Measurements from ENCODE around the gene NANOS1. TPM values are rescaled to one million over a fixed set of nuclear protein-coding genes. Genes with fewer than 3 reads are reported as not detected.

Gene NANOS1
- total and polyA plus RNA-seq, 2 experiments from 2014 or later: 3.8 to 6.2 TPM

DNA sequence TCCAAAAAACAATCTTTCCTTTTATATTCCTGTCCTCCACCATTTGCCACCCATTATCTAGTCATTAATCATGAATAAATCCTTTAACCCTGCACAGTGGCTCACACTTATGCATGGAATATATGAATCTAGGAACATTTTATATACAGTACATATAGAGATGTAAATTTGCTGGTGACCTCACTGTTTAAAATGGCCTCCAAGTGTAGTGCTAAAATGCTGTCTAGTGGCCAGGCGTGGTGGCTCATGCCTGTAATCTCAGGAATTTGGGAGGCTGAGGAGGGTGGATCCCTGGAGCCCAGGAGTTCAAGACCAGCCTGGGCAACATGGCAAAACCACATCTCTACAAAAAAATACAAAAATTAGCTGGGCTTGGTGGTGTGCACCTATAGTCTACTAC is 9.6 kb downstream of the NANOS1 start:
- H3K9me3 ChIP-seq (ENCODE audit: low read depth): no peaks in the 10 kb centered on the region
- WGBS (ENCODE audit: low lambda C conversion rate, missing lambda C conversion rate): 78% methylated on average over 1 of the region's 1 CpG
- no peak overlapping the region for H3K4me2 ChIP-seq
- no peak overlapping the region for H3K27ac ChIP-seq
- H3K36me3 ChIP-seq (replicated peaks; ENCODE audit: insufficient read depth, low read depth): peaks cover 19% of the 10 kb centered on the region
- H2AFZ ChIP-seq: no peak overlapping the region
- no peak overlapping the region for H3K4me3 ChIP-seq
- H3K9me2 ChIP-seq (replicated peaks; ENCODE audit: insufficient read depth): no peaks in the 10 kb centered on the region
- peaks cover 55% of the 10 kb centered on the region for H4K20me1 ChIP-seq (ENCODE audit: insufficient read depth, poor library complexity, severe bottlenecking)
- no peaks in the 10 kb centered on the region for H3K27me3 ChIP-seq
- no peaks in the 10 kb centered on the region for H3K4me1 ChIP-seq (ENCODE audit: insufficient read depth)
- H3K79me2 ChIP-seq: peaks cover 53% of the 10 kb centered on the region
- no peak for DNase-seq (ENCODE audit: low spot score)
- TF ChIP-seq, protein P1, sequence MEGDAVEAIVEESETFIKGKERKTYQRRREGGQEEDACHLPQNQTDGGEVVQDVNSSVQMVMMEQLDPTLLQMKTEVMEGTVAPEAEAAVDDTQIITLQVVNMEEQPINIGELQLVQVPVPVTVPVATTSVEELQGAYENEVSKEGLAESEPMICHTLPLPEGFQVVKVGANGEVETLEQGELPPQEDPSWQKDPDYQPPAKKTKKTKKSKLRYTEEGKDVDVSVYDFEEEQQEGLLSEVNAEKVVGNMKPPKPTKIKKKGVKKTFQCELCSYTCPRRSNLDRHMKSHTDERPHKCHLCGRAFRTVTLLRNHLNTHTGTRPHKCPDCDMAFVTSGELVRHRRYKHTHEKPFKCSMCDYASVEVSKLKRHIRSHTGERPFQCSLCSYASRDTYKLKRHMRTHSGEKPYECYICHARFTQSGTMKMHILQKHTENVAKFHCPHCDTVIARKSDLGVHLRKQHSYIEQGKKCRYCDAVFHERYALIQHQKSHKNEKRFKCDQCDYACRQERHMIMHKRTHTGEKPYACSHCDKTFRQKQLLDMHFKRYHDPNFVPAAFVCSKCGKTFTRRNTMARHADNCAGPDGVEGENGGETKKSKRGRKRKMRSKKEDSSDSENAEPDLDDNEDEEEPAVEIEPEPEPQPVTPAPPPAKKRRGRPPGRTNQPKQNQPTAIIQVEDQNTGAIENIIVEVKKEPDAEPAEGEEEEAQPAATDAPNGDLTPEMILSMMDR (IDR thresholded peaks at IDR 0.05; ENCODE audit: poor library complexity): no peak
- TF ChIP-seq EZH2 (IDR thresholded peaks at IDR 0.05; ENCODE audit: borderline replicate concordance): no peak

GRCh38 chr10:119041326-119041725 is 11.8 kb downstream of the NANOS1 start:
- H3K27me3 ChIP-seq: no peaks in the 10 kb centered on the region
- no peaks in the 10 kb centered on the region for H3K9me3 ChIP-seq (ENCODE audit: low read depth)
- no peak overlapping the region for H3K4me3 ChIP-seq
- H3K4me2 ChIP-seq: no peak overlapping the region
- peaks cover 17% of the 10 kb centered on the region for H3K36me3 ChIP-seq (replicated peaks; ENCODE audit: insufficient read depth, low read depth)
- WGBS (ENCODE audit: low lambda C conversion rate, missing lambda C conversion rate): 96% methylated on average over 4 of the region's 4 CpGs
- no peak overlapping the region for H3K27ac ChIP-seq
- TF ChIP-seq, protein P1 (IDR thresholded peaks at IDR 0.05; ENCODE audit: poor library complexity): no peak
- no peak for TF ChIP-seq EZH2 (IDR thresholded peaks at IDR 0.05; ENCODE audit: borderline replicate concordance)
- TF ChIP-seq EZH2phosphoT487 (IDR thresholded peaks at IDR 0.05; ENCODE audit: low read depth, severe bottlenecking, unreplicated experiment): no peak
- H3K4me1 ChIP-seq (ENCODE audit: insufficient read depth): no peaks in the 10 kb centered on the region
- peaks cover 63% of the 10 kb centered on the region for H4K20me1 ChIP-seq (ENCODE audit: insufficient read depth, poor library complexity, severe bottlenecking)
- no peak for DNase-seq (ENCODE audit: low spot score)
- H3K9me2 ChIP-seq (replicated peaks; ENCODE audit: insufficient read depth): no peaks in the 10 kb centered on the region
- H3K79me2 ChIP-seq: peaks cover 70% of the 10 kb centered on the region
- no peak overlapping the region for H2AFZ ChIP-seq

DNA sequence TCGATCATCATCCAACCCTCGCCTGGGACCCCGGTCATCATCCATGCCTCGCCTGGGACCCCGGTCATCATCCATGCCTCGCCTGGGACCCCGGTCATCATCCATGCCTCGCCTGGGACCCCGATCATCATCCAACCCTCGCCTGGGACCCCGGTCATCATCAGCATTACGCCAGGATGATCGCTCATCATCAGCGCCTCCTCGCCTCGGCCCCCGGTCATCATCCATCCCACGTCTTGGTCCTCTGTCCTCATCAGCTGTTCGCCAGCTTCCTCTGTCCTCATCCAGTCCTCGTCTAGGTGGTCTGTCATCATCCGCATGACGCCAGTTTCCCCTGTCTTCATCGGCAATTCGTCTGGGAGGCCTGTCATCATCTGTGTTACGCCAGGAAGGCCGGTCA is 12.7 kb downstream of the NANOS1 start:
- Histone ChIP-seq H3K27me3 (no peaks in the 10 kb centered on the region), H3K4me3 (no peak overlapping the region), H3K27ac (no peak overlapping the region), H3K9me3 (ENCODE audit: low read depth) (no peaks in the 10 kb centered on the region), H3K4me1 (ENCODE audit: insufficient read depth) (no peaks in the 10 kb centered on the region), H4K20me1 (ENCODE audit: insufficient read depth, poor library complexity, severe bottlenecking) (peaks cover 70% of the 10 kb centered on the region), H3K36me3 (replicated peaks; ENCODE audit: insufficient read depth, low read depth) (peaks cover 22% of the 10 kb centered on the region), H2AFZ (no peak overlapping the region), H3K9me2 (replicated peaks; ENCODE audit: insufficient read depth) (no peaks in the 10 kb centered on the region), H3K79me2 (peaks cover 77% of the 10 kb centered on the region), H3K4me2 (no peak overlapping the region)
- 98% methylated on average over 25 of the region's 26 CpGs for WGBS (ENCODE audit: low lambda C conversion rate, missing lambda C conversion rate)
- DNase-seq (ENCODE audit: low spot score): no peak
- TF ChIP-seq, protein P1 (IDR thresholded peaks at IDR 0.05; ENCODE audit: poor library complexity): no peak
- TF ChIP-seq EZH2phosphoT487 (IDR thresholded peaks at IDR 0.05; ENCODE audit: low read depth, severe bottlenecking, unreplicated experiment): no peak
- TF ChIP-seq EZH2 (IDR thresholded peaks at IDR 0.05; ENCODE audit: borderline replicate concordance): no peak

DNA sequence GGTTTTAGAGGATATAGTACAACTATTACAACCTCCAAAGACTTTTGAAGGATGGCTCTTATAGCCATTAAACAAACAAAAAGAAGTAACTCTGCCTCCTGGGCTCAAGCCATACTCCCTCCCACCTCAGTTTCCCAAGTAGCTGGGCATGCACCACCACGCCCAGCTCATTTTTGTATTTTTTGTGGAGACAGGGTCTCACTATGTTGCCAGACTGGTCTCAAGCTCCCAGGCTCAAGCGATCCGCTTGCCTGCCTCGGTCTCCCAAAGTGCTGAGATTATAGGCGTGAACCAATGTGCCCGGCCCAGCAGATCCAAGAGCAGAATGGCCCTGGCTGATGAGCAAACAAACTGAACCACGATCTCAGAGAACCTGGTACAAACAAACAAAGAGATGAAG is 16.0 kb downstream of the NANOS1 start:
- Histone ChIP-seq H3K4me3 (no peak overlapping the region), H3K27ac (no peak overlapping the region), H3K79me2 (peaks cover 86% of the 10 kb centered on the region), H3K9me3 (ENCODE audit: low read depth) (no peaks in the 10 kb centered on the region), H3K4me2 (no peak overlapping the region), H3K36me3 (replicated peaks; ENCODE audit: insufficient read depth, low read depth) (peaks cover 6% of the 10 kb centered on the region), H3K27me3 (no peaks in the 10 kb centered on the region), H4K20me1 (ENCODE audit: insufficient read depth, poor library complexity, severe bottlenecking) (peaks cover 61% of the 10 kb centered on the region), H2AFZ (no peak overlapping the region), H3K9me2 (replicated peaks; ENCODE audit: insufficient read depth) (no peaks in the 10 kb centered on the region), H3K4me1 (ENCODE audit: insufficient read depth) (no peaks in the 10 kb centered on the region)
- DNase-seq (ENCODE audit: low spot score): no peak
- TF ChIP-seq EZH2 (IDR thresholded peaks at IDR 0.05; ENCODE audit: borderline replicate concordance) (no peak), EZH2phosphoT487 (IDR thresholded peaks at IDR 0.05; ENCODE audit: low read depth, severe bottlenecking, unreplicated experiment) (no peak)
- TF ChIP-seq, protein P1 (IDR thresholded peaks at IDR 0.05; ENCODE audit: poor library complexity): no peak
- WGBS (ENCODE audit: low lambda C conversion rate, missing lambda C conversion rate): 94% methylated on average over 7 of the region's 7 CpGs
